ENCODE results near the gene PDCL3.

PDCL3 gene

GRCh38 chr2:100562613-100563406 lies at the start of gene PDCL3:
Gene PDCL3 (plus strand): TSS chr2:100562993. CDS start chr2:100563068, 75 bp downstream.
- H3K4me3 ChIP-seq (replicated peaks; ENCODE audit: low read depth, low read length): peak within 1 kb of the TSS; percentile 80
- DNase-seq (ENCODE audit: extremely low read depth, insufficient read length): peak; percentile 98
- peak; percentile 12 for TF ChIP-seq CTCF (IDR thresholded peaks at IDR 0.05; ENCODE audit: insufficient read depth, low read length, poor library complexity, severe bottlenecking)

GRCh38 chr2:100513650-100514049 lies 49.1 kb upstream of the PDCL3 start:
- no peaks in the 10 kb centered on the region for H3K27me3 ChIP-seq (replicated peaks; ENCODE audit: control insufficient read depth, insufficient read depth, low read length)
- no peak overlapping the region for H3K4me3 ChIP-seq (replicated peaks; ENCODE audit: low read depth, low read length)
- H3K36me3 ChIP-seq (ENCODE audit: control insufficient read depth, insufficient read depth, low read length): no peaks in the 10 kb centered on the region
- DNase-seq (ENCODE audit: extremely low read depth, insufficient read length): no peak
- no peak for TF ChIP-seq CTCF (IDR thresholded peaks at IDR 0.05; ENCODE audit: insufficient read depth, low read length, poor library complexity, severe bottlenecking)

More at GRCh38 chr2:100562613-100563406, at the start of gene PDCL3:
- peaks cover 2% of the 10 kb centered on the region for H3K36me3 ChIP-seq (ENCODE audit: control insufficient read depth, insufficient read depth, low read length)
- no peaks in the 10 kb centered on the region for H3K27me3 ChIP-seq (replicated peaks; ENCODE audit: control insufficient read depth, insufficient read depth, low read length)

GRCh38 chr2:100517556-100517955 lies 45.2 kb upstream of the PDCL3 start:
- Histone ChIP-seq H3K4me3 (replicated peaks; ENCODE audit: low read depth, low read length) (no peak overlapping the region), H3K36me3 (ENCODE audit: control insufficient read depth, insufficient read depth, low read length) (no peaks in the 10 kb centered on the region), H3K27me3 (replicated peaks; ENCODE audit: control insufficient read depth, insufficient read depth, low read length) (no peaks in the 10 kb centered on the region)
- no peak for DNase-seq (ENCODE audit: extremely low read depth, insufficient read length)
- no peak for TF ChIP-seq CTCF (IDR thresholded peaks at IDR 0.05; ENCODE audit: insufficient read depth, low read length, poor library complexity, severe bottlenecking)

GRCh38 chr2:100518801-100519200 lies 44.0 kb upstream of the PDCL3 start:
- no peak overlapping the region for H3K4me3 ChIP-seq (replicated peaks; ENCODE audit: low read depth, low read length)
- no peaks in the 10 kb centered on the region for H3K36me3 ChIP-seq (ENCODE audit: control insufficient read depth, insufficient read depth, low read length)
- TF ChIP-seq CTCF (IDR thresholded peaks at IDR 0.05; ENCODE audit: insufficient read depth, low read length, poor library complexity, severe bottlenecking): no peak
- no peaks in the 10 kb centered on the region for H3K27me3 ChIP-seq (replicated peaks; ENCODE audit: control insufficient read depth, insufficient read depth, low read length)
- DNase-seq (ENCODE audit: extremely low read depth, insufficient read length): no peak

GRCh38 chr2:100520224-100520623 lies 42.6 kb upstream of the PDCL3 start:
- H3K36me3 ChIP-seq (ENCODE audit: control insufficient read depth, insufficient read depth, low read length): no peaks in the 10 kb centered on the region
- no peaks in the 10 kb centered on the region for H3K27me3 ChIP-seq (replicated peaks; ENCODE audit: control insufficient read depth, insufficient read depth, low read length)
- H3K4me3 ChIP-seq (replicated peaks; ENCODE audit: low read depth, low read length): no peak overlapping the region
- TF ChIP-seq CTCF (IDR thresholded peaks at IDR 0.05; ENCODE audit: insufficient read depth, low read length, poor library complexity, severe bottlenecking): no peak
- DNase-seq (ENCODE audit: extremely low read depth, insufficient read length): no peak

All from GM06990 (cell line).